Stimulated activated CD8-positive, alpha-beta memory T cell treated with anti-CD3 and anti-CD28 coated beads, Interleukin-4, amount 100 ng/mL, for 1 hour (primary cell): ENCODE measurements around the gene NEDD8.

Experiments
- DNase-seq, 2 donors: peaks; one replicate each; pipeline ENCODE4 v3.0.0-alpha.2; 2020; ENCODE audit warnings: low read depth in 2 of 2, low spot score in 1 of 2

NEDD8 gene

GRCh38 chr14:24232121-24232644 lies at the start of gene NEDD8:
TSS of gene NEDD8 (minus strand) at chr14:24232367. CDS start at chr14:24232267, 100 bp downstream.
- DNase-seq: peak; percentile 59 to 75

GRCh38 chr14:24281636-24282035 lies 49.5 kb upstream of the NEDD8 start:
- DNase-seq: no peak

GRCh38 chr14:24280797-24281460 lies 48.8 kb upstream of the NEDD8 start:
- no peak for DNase-seq

GRCh38 chr14:24279301-24280186 lies 47.4 kb upstream of the NEDD8 start:
- DNase-seq: no peak

- no peak for DNase-seq
These were observed 46.3 kb upstream of the NEDD8 start for GRCh38 chr14:24278424-24278823.

- no peak for DNase-seq
These were observed 45.6 kb upstream of the NEDD8 start for GRCh38 chr14:24277606-24278321.

- no peak for DNase-seq
These were observed 44.9 kb upstream of the NEDD8 start for GRCh38 chr14:24277071-24277470.

- no peak for DNase-seq
These were observed 42.0 kb upstream of the NEDD8 start for GRCh38 chr14:24274101-24274543.

GRCh38 chr14:24273422-24273998 lies 41.3 kb upstream of the NEDD8 start:
- no peak for DNase-seq

- DNase-seq: no peak
These were observed 40.3 kb upstream of the NEDD8 start for GRCh38 chr14:24272467-24272866.

GRCh38 chr14:24271834-24272263 lies 39.7 kb upstream of the NEDD8 start:
- DNase-seq: no peak

GRCh38 chr14:24271134-24271833 lies 39.1 kb upstream of the NEDD8 start, which contains the start of gene RABGGTA:
TSS of gene RABGGTA (minus strand) at chr14:24271597. CDS start at chr14:24271115, 482 bp downstream.
- DNase-seq: peak; percentile 67 to 79

- DNase-seq: no peak
These were observed 38.5 kb upstream of the NEDD8 start for GRCh38 chr14:24270537-24271133.

GRCh38 chr14:24269910-24270536 lies 37.9 kb upstream of the NEDD8 start:
- DNase-seq: no peak

GRCh38 chr14:24269368-24269767 lies 37.2 kb upstream of the NEDD8 start:
- DNase-seq: no peak

GRCh38 chr14:24268225-24268624 lies 36.1 kb upstream of the NEDD8 start:
- no peak for DNase-seq

GRCh38 chr14:24267516-24267915 lies 35.3 kb upstream of the NEDD8 start:
- DNase-seq: no peak

- DNase-seq: no peak
These were observed 34.4 kb upstream of the NEDD8 start for GRCh38 chr14:24266344-24267244.
